HEK293T (cell line): ENCODE data around the gene CILP2.

Experiments
- ARNT ChIP-seq: fragments of 450-650 bp; IDR thresholded peaks from 2 replicates; pipeline ENCODE4 v1.6.1; 2017; ENCODE audit warnings: mild to moderate bottlenecking
- BHLHE40 ChIP-seq: fragments of 450-650 bp; IDR thresholded peaks from 2 replicates; pipeline ENCODE4 v1.6.1; 2016; ENCODE audit warnings: mild to moderate bottlenecking, moderate library complexity, borderline replicate concordance
- ELF4 ChIP-seq: fragments of 450-650 bp; IDR thresholded peaks from 2 replicates; pipeline ENCODE4 v1.6.1; 2017; ENCODE audit warnings: antibody characterized with exemption
- FOXA1 ChIP-seq: fragments of 450-650 bp; IDR thresholded peaks from 2 replicates; pipeline ENCODE4 v1.6.1; 2016; ENCODE audit warnings: mild to moderate bottlenecking
- FOXM1 ChIP-seq: fragments of 450-650 bp; IDR thresholded peaks from 2 replicates; pipeline ENCODE4 v1.6.1; 2017; ENCODE audit warnings: mild to moderate bottlenecking, borderline replicate concordance
- HDGF ChIP-seq: fragments of 450-650 bp; IDR thresholded peaks from 2 replicates; pipeline ENCODE4 v1.6.1; 2017; ENCODE audit warnings: antibody characterized with exemption, borderline replicate concordance
- L3MBTL2 ChIP-seq: fragments of 450-650 bp; conservative IDR thresholded peaks from 2 replicates; pipeline ENCODE4 v1.6.1; 2016; ENCODE audit warnings: mild to moderate bottlenecking
- LEF1 ChIP-seq: fragments of 450-650 bp; IDR thresholded peaks from 2 replicates; pipeline ENCODE4 v1.6.1; 2017; ENCODE audit warnings: mild to moderate bottlenecking, borderline replicate concordance
- NFRKB ChIP-seq: fragments of 450-650 bp; IDR thresholded peaks from 2 replicates; pipeline ENCODE4 v1.6.1; 2016; ENCODE audit warnings: mild to moderate bottlenecking, moderate library complexity
- PKNOX1 ChIP-seq: fragments of 450-650 bp; IDR thresholded peaks from 2 replicates; pipeline ENCODE4 v1.6.1; 2016
- SP1 ChIP-seq: fragments of 450-650 bp; IDR thresholded peaks from 2 replicates; pipeline ENCODE4 v1.6.1; 2017
- SUZ12 ChIP-seq: fragments of 450-650 bp; IDR thresholded peaks from 2 replicates; pipeline ENCODE4 v1.6.1; 2016; ENCODE audit warnings: mild to moderate bottlenecking
- TARDBP ChIP-seq: fragments of 450-650 bp; IDR thresholded peaks from 2 replicates; pipeline ENCODE4 v1.6.1; 2016
- ZNF384 ChIP-seq: fragments of 450-650 bp; IDR thresholded peaks from 2 replicates; pipeline ENCODE4 v1.6.1; 2016

GRCh38 chr19:19491321-19492025 is 46.6 kb upstream of the CILP2 start:
- TF ChIP-seq ARNT (no peak), BHLHE40 (no peak), SUZ12 (no peak), ELF4 (no peak), SP1 (no peak), FOXA1 (no peak), TARDBP (no peak), NFRKB (no peak), FOXM1 (no peak), HDGF (no peak), PKNOX1 (no peak), ZNF384 (no peak), L3MBTL2 (no peak), LEF1 (no peak)
